Adipose tissue (tissue), 3 donors: ENCODE data around the gene SH3RF3. TPM values are rescaled to one million over a fixed set of nuclear protein-coding genes. Genes with fewer than 3 reads are reported as not detected.

Experiments used
- H3K27ac ChIP-seq: one replicate; pipeline ENCODE4 v1.5.1; 2013; ENCODE audit warnings: low read depth, low read length
- WGBS, 3 donors: extraction: QIAGEN DNeasy Blood & Tissue Kit; methylation state at CpG; one replicate each; pipeline ENCODE4 v1.1.7; 2013; 5-methylcytosine and 5-hydroxymethylcytosine counted together
- polyA plus RNA-seq, 3 donors: library from polyadenylated mRNA; stranded (reverse); fragments of 200-250 nt; gene quantifications; one replicate each; pipeline ENCODE4 v1.2.3, GENCODE V29; 2013
- donor health status: healthy with polysubstance abuse.
- donor health status: Bipolar disorder and iron deficiency.
- donor health status: healthy.

Gene SH3RF3
- polyA plus RNA-seq, 3 donors = 1.2 to 6.5 (median 5.4) TPM

DNA sequence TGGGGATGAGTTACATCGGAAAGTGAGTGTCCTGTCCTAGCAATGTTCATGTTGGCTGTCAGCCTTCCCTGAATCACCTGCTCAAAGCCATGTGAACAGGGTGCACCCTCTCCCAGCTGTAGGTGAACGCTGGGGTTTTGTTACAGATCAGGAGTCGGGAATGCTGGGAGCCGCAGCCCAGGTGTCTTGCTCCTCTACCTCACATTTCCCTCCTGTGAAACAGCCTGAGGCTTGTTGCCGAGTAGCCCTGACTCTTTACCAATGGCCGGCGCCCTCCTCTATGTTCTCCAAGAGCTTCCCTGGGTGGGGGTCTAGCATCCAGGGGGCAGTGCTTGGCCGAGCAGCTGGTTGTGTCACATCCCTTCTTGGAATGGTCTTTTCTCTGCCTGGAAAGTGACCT lies 164.7 kb downstream of the SH3RF3 start:
- H3K27ac ChIP-seq = no peak overlapping the region
- 83 to 95% (median 94%) methylated on average over 8 of the region's 8 CpGs for WGBS, 3 donors

DNA sequence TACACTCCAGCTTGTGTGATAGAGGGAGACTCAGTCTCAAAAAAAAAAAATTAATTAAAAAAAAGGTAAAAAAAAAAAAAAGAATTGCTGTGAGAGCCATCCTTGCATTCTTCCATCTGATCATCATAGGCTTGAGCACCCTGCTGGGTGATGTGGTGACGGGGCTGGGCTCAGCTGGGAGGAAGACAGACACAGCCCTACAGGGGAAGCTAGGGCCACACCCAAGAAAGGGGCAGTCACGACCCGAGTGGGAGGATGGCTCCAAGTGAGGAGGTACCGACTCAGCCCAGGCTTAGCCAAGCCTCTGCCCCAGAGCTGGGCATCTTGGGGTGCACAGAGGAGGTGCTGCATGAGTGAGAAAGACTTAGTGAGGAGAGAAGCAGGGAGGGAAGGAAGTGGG lies 165.5 kb downstream of the SH3RF3 start:
- H3K27ac ChIP-seq = no peak overlapping the region
- 85 to 98% (median 90%) methylated on average over 4 of the region's 4 CpGs for WGBS, 3 donors

DNA sequence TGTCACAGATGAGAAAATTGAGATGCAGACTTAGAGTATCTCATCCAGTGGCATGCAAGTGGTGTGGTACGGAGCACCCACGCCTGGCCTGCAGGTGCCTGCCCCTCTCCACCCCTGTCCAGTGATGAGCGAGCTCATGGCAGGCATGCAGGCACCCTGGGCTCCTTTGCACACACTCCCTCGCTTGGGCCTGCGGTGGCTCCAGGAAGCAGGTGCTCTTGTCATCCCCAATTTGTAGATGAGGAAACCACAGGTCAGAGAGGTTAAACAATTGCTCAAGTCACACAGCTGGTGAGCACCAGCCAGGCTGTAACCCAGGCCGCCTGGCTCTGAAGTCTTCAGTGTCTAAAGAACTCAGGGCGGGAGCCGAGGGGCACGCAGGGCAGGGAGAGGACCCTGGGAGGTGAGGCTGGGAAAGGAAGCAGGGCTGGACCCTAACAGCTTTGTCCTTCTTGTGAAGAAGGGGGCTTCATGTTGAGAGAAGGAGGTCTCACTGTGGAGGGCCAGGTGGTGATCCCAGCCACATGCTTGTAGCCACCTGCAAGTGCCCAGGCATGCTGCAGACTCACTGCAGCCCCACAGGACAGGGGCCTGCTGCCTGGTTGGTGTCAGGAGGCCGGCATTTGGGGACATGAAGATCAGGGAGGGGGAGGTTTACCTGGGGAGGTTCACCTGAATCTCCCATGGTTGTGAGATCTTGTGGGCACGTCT lies 166.2 kb downstream of the SH3RF3 start:
- 85 to 95% (median 88%) methylated on average over 11 of the region's 11 CpGs for WGBS, 3 donors
- H3K27ac ChIP-seq = no peak overlapping the region

DNA sequence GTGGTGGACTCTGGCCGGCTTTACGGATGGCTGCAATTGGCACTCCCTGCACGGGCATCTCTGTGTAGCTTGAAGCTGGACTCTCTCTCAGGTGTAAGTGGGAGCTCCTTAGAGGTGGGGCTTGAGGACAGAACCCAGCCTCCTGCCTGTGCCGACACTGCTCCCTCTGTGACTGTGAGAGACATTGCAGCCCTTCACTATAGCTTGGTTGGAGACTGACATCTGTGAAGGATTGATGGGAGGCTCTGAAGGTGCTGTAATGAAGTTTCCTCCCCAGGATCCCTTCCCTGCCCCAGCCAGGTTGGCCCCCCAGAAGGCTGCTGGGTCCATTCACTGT lies 166.7 kb downstream of the SH3RF3 start:
- H3K27ac ChIP-seq = no peak overlapping the region
- 82 to 93% (median 85%) methylated on average over 4 of the region's 4 CpGs for WGBS, 3 donors

DNA sequence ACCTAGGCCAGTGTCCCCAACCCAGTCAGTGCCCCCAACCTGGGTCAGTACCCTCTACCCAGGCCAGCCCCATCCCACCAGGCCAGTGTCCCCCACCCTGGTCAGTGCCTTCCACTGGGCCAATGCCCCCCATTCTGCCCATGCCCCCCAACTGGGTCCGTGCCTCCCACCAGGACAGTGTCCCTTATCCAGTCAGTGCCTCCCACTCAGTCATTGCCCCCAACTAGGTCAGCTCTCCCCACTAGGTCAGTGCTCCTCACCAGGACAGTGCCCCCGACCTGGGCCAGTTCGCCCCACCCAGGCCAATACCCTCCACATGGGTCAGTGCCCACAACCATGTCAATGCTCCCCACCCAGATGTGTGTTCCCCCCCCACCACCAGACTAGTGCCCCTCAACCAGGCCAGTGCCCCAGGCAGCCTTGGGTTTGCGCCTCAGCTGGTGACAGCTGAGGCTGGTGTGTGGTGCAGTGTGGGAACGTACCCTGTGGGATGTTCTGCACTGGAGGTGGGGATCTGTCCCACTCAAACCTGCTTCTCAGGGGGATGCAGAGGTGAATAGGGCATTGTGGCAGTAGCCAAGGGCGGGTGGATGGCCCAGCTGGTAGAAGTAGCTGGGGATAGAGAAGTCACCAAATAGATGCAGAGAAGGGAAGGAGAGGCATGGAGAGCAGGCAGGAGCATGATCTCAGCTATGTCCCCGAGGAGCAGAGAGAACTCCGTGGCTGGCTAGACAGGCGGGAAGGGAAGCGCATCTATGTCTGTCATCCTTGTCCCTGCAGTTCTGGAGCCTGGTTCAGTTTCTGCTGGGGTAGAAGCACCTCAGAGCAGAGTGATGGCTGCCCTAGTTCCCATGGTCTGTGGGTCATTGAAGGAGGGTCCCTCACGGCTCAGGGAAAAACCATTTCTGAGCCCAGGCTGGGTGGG lies 168.8 kb downstream of the SH3RF3 start:
- H3K27ac ChIP-seq = no peak overlapping the region
- WGBS, 3 donors = 80 to 92% (median 90%) methylated on average over 11 of the region's 11 CpGs

DNA sequence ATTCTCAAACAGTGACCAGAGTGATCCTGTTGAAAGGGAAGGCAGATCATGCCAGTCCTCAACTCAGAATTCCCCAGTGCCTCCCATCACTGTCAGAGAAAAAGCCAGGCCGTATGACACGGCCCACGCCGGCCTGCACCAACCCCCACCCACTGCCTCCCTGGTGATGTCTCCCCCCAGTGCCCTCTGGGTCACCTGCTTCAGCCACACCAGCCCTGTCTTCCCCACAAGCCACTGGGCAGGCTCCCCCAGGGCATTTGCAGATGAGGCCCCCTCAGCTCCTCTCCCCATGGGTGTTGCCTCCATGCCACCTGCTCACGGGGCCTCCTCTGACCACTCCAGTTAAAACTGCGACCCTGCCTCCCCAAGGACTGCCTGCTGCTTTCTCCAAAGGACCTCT lies 169.8 kb downstream of the SH3RF3 start:
- WGBS, 3 donors = 83 to 91% (median 90%) methylated on average over 6 of the region's 6 CpGs
- H3K27ac ChIP-seq = no peak overlapping the region

DNA sequence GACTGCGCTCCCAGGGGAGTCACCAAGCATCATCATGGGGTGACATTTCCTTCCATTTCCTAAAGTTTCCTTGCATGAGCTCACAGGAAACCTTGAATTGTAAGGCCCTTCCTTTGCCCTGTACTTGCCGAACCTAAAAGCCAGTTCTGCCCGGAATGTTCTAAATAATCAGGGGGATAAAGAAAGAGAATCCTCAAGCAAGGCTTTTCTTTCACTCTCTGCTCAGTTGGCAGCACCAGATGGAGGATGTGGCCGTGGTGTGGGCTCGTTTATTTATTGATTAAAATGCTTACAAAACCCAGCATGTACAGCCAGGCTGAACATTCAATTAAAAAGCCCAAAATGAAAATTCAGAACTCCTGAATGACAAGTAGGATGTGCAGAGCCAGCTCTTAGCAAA lies 170.5 kb downstream of the SH3RF3 start:
- whole genome bisulfite sequencing, 3 donors = 52 to 68% (median 60%) methylated on average over 5 of the region's 5 CpGs
- no peak overlapping the region for H3K27ac ChIP-seq

DNA sequence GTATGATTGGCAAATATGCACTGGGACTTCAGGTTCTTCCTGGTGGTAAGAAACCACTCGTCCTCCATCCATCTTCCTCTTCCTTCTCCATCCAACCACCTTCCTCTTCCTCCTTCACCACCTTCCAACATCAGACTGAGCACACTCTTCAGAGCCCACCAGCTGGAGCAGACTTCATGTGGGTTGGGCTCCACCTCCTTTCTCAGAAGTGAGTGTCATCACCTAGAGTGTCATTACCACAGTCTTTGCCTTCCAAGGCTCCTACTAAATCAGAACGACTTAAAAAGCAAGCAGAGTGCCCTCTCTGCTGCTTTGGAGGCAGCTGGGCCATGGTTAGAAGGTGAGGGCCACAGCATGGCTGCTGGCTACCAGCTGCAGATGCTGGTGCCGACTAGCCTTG lies 171.6 kb downstream of the SH3RF3 start:
- WGBS, 3 donors = 66 to 69% (median 68%) methylated on average over 3 of the region's 3 CpGs
- no peak overlapping the region for H3K27ac ChIP-seq

DNA sequence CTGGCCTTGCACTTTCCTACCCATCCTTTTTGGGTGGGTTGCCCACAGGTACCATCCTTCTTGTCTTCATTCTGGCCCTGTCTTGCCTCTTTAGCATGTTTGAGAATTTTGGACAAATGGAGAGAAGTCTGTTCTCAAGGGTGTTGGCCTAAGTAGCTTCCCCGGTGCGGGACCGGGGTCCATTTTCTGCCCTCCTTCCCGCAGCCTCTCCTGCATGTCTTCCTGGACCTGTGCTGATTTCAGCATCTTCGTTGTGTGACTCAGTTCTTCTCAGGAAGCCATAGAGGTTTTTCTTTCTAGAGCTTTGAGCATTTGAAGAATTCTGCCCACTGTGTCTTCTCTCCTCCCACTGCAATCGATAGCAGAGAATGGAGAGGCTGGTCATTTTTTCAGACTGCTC lies 172.7 kb downstream of the SH3RF3 start:
- 89 to 97% (median 95%) methylated on average over 6 of the region's 6 CpGs for WGBS, 3 donors
- H3K27ac ChIP-seq = no peak overlapping the region

DNA sequence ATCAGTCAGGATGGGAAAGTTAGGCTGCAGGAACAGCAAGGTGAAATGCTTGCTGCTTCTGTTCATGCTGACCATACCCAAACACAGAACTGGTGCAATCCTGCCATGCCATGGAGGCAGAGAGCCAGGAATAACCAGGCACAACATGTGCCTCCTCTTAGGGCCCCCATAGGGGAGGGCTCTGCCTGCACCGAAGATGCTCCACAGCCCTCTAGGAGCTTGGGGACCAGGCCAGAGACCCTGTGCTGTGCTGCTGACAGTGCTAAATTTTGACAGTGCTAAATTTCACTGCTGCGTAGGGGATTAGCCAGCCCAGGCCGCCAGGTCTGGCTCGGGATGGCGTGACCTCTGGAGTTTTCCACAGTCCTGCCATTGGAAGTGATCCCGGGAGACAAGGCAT lies 173.3 kb downstream of the SH3RF3 start:
- 88 to 93% (median 91%) methylated on average over 6 of the region's 6 CpGs for WGBS, 3 donors
- H3K27ac ChIP-seq = no peak overlapping the region

DNA sequence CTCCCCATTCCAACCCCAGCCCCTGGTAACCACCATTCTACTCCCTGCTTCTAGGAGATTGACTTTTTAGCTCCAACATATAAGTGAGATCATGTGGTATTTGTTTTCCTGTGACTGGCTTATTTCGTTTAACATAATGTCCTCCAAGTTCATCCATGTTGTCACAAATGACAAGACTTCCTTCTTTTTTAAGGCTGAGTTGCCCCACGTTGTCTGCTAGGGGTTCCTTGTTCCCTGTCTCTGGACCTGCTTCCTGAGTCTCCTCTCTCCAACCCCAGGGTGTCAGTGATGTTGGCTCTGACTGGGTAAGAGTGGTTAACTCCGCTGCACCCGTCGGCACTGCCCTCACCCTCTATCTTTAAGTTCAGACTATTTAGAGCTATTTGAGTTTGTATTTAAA lies 175.2 kb downstream of the SH3RF3 start:
- WGBS, 3 donors = 64 to 78% (median 72%) methylated on average over 5 of the region's 5 CpGs
- no peak overlapping the region for H3K27ac ChIP-seq

DNA sequence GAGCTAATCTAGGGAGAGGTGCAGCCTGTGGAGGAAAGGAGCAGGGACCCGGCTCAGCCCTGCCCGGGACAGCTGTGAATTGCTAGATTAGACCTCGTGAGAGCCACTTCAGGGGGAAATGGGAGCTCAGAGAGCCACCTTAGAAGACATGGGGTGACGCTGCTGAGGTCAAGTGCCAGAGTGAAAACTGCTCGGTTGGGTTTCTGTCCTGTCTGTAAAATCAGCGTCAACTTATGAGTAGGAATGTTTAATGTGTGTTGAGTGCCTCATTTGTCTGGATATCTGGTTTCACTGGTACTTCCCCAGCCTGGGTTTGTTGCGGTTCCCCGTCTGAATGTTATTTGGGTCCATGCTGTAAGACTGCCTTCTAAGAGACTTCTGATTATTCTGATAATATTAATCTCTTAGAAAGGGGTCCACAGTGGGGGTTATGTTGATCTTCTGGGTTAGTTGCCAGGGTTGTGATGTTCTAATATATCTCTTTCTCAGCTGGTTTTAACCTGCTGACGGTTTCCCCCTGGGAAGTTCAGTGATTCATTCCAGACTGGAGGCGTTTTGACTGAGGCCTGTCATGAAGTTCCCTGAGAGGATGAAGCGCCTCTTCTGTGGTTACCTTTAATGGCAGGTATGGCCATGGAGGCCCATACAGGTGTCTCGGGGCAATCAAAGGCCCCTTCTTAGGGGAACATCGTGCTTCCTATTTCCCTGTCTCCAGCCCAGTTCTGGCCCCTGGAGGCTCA lies 175.9 kb downstream of the SH3RF3 start:
- H3K27ac ChIP-seq = no peak overlapping the region
- whole genome bisulfite sequencing, 3 donors = 78 to 85% (median 84%) methylated on average over 13 of the region's 13 CpGs

DNA sequence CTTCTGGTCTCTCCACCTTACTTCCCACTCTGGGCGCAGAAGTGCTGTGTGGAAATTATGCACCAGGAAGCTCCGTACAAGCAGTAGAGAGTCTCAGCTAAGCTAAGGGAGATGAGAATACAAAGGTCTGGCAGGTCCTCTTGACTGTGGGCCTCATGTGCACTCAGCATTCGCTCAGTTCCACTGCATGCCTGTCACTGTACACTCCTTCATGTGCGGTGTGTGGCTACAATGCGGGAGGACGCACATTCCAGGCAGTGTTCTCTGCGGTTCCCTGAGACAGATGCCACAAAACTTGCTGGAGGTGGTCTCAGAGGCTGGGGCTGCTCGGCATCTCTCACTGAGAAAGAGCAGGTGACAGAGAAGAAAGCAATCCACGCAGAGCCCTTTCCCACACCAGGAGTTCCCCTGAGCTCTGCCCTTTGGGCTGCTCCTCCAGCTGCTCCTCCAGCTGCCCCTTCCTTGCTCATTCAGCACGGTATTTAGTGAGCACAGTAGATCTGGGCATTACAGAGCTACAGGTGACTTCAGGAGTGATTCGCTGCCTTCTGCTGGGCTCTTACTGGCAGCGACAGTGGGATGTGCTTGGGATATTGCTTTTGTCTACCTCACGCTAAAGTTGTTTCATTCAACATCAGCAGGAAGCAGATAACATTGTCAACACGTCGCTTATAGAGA lies 176.6 kb downstream of the SH3RF3 start:
- WGBS, 3 donors = 70 to 88% (median 87%) methylated on average over 15 of the region's 15 CpGs
- H3K27ac ChIP-seq = no peak overlapping the region

DNA sequence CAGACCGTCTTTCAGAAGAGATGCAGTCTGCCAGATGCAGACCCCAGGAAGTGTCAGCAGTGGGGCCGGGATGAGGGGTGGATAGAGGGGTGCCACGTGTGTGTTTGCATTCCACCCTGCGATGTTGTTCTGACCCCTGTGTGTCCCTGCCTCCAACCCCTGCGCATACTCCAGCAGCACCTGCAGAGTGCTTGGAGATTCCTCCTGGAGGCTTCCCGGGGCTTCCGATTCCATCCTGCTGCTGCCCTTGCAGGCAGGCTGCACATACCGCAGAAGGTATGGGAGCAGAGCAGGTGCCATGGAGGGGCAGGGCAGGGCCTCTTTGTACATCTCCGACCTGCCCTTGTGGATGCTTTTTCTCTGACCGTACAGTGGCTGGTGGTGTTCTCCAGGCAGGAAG lies 177.2 kb downstream of the SH3RF3 start:
- no peak overlapping the region for H3K27ac ChIP-seq
- WGBS, 3 donors = 43 to 77% (median 70%) methylated on average over 10 of the region's 10 CpGs

DNA sequence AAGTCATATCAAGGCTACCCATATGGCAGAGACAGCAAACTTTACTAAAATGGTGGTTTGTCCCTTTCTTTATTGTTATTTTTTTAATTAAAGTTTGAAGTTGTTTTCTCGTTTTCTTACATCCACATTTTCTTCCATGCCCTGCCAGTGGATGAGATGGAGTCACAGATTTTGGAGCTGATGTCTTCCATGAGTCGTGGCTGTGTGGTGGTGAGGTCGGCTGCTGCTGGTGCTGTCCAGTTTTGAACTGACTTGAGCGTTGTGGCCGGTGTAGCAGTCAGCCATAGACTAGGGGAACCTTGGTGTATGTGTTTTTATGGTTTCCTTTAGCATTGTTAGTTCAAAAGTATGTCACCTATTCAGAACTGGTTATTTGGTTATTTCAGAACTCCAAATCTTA lies 182.8 kb downstream of the SH3RF3 start:
- 76 to 94% (median 89%) methylated on average over 5 of the region's 5 CpGs for WGBS, 3 donors
- H3K27ac ChIP-seq = no peak overlapping the region

DNA sequence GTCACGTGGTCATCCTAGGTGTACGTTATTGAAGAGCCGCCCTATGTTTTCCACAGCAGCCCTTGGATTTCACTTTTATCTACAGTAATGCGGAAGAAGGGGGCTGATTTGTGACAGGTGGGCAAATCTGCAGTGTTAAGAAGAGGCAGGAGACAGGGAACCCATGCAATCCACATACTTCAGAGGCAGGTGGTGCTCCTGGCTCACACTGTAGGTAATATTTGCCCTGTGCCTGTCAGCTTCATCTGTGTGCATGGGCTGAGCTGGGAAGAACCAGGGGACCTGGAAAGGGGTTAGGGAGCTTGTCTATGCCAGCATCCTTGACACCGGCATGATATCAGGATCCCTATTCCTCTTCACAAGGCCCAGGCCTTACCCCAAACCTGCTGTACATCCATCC lies 183.9 kb downstream of the SH3RF3 start:
- no peak overlapping the region for H3K27ac ChIP-seq
- WGBS, 3 donors = 78 to 98% (median 86%) methylated on average over 5 of the region's 5 CpGs

DNA sequence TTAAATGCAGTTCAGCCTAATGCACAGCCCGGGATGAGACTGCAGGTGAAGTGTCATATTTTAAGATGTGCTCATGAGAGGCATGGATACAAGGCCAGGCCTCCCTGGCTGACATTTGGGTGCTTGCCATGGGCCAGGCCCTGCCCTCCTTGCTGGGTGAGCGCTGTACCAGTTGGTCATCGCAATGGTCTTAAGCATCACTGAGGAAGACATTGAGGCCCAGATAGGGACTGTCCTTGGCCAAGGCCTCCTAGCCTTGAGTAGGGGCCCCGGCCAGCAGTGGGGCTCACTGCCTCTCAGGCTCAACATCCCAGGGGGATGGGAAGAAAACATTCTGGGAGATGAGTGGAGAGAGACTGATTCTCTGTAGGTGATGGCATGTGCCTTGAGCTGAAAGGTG lies 184.3 kb downstream of the SH3RF3 start:
- no peak overlapping the region for H3K27ac ChIP-seq
- 92 to 97% (median 94%) methylated on average over 4 of the region's 4 CpGs for WGBS, 3 donors

DNA sequence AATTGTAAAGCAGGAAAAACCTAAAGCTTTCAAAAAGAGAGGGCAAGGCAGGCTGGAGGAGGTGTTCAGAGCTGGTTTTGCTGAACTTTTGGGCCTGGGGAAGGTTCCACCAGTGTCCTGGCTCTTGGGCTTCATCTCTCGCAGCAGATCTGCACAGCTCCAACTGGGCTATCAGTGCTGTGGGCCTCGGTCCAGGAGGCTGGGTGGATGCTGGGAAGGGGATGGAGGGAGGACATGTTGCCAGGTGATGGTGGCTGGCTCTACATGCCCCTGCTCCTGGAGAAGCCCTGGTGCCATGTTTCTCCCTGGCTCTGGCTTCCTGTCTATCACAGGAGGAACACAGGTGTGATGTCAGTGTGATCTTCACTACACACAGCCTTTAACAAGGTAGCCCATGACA lies 187.1 kb downstream of the SH3RF3 start:
- WGBS, 3 donors = 31 to 78% (median 32%) methylated on average over 2 of the region's 2 CpGs
- no peak overlapping the region for H3K27ac ChIP-seq
